ENCODE measurements around the gene POLK.

DNA sequence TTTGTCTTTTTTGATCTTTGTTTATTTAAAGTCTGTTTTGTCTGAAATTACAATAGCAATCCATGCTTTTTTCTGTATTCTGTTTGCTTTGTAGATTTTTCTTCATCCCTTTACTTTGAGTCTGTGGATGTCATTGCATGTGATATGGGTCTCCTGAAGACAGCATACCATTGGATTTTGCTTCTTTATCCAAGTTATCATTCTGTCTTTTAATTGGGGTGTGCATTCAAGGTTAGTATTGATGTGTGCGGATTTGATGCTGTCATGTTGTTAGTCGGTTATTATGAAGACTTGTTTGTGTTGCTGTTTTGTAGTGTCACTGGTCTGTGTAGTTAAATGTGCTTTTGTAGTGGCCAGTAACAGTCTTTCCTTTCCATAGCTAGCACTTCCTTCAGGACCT, 23.0 kb downstream of the POLK start:
- TF ChIP-seq, protein P1, sequence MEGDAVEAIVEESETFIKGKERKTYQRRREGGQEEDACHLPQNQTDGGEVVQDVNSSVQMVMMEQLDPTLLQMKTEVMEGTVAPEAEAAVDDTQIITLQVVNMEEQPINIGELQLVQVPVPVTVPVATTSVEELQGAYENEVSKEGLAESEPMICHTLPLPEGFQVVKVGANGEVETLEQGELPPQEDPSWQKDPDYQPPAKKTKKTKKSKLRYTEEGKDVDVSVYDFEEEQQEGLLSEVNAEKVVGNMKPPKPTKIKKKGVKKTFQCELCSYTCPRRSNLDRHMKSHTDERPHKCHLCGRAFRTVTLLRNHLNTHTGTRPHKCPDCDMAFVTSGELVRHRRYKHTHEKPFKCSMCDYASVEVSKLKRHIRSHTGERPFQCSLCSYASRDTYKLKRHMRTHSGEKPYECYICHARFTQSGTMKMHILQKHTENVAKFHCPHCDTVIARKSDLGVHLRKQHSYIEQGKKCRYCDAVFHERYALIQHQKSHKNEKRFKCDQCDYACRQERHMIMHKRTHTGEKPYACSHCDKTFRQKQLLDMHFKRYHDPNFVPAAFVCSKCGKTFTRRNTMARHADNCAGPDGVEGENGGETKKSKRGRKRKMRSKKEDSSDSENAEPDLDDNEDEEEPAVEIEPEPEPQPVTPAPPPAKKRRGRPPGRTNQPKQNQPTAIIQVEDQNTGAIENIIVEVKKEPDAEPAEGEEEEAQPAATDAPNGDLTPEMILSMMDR (IDR thresholded peaks at IDR 0.05), result no peak
- no peak for TF ChIP-seq POLR2A (IDR thresholded peaks at IDR 0.05)

Data from breast epithelium (tissue), 3 donors.